GM19099 (cell line): Measurements from ENCODE around the gene SH3BP1.
A peak's percentile ranks its signal among the peaks of the same experiment; 100 is the strongest.

Experiments
- POLR2A ChIP-seq: IDR thresholded peaks from 3 replicates; pipeline ENCODE4 v1.6.1; 2011; ENCODE audit warnings: low read depth; ENCODE audit not compliant: insufficient read length; ENCODE audit errors: extremely low read depth

Gene SH3BP1

DNA sequence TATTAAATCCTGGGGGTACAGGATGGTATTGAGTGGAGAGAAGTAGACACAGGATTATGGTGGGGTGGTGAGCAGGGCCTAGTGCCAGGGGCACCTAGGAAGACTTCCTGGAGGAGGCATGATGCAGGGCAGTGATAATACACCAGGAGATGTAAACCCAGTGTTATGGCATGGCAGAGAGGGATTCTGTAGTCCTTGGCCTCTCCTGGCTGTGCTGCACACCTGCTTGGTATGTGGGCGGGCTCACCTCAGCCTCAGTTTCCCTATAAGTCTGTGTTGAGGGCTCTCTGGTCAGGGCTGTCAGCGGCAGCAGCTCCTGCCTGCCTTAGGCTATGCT, 21.2 kb downstream of the SH3BP1 start:
- no peak for TF ChIP-seq POLR2A

DNA sequence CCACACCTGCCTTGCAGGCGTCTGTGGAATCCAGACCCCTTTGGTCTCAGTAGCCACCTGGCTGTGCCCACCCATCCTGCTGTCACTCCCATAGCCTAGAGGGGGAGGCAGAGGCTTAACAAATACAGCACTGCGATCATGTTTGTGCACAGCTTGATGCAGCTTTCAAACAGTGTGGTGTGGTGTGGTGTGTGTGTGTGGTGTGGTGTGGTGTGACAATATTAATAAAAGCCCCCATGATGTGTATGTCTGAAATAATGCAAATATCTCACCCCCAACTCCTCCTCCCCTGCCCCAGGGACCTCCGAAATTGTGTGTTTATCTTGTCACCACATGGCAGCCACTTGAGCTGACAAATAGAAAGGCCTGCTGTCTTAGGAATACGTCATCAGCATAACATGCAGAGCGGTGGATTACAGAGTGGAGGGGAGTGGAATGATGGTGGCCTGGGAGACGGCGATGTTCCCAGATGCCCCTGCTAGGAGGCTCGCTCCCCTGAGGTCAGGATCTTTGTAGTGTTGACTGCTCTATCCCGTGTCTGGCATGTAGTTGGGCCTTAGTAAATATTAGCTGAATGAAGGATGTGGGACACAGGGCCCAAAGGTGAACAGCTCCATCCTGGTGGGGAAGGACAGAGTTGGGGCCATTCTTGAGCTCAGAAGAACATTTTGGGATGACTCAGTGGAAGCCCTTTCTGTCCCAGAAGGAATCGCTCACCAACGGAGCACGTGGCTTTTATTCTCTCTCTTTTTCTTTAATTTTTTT, 21.9 kb downstream of the SH3BP1 start:
- TF ChIP-seq POLR2A = no peak

DNA sequence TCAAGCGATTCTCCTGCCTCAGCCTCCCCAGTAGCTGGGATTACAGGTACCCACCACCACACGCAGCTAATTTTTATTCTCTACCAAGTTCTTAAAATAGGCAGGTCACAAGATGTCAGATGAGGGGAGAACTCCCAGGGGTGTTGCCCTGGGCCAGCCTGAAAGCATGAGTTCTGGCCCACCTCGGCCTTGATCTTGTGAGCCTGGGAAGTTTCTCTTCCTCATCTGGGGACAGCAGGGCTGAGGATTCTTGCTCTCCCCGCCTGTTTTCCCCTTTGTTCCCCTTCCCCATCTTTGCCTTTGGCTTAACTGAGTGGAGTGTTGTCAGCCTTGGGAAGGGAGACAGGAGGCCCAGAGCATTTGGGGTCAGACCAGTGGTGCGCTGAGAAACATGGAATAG, 22.6 kb downstream of the SH3BP1 start:
- no peak for TF ChIP-seq POLR2A

DNA sequence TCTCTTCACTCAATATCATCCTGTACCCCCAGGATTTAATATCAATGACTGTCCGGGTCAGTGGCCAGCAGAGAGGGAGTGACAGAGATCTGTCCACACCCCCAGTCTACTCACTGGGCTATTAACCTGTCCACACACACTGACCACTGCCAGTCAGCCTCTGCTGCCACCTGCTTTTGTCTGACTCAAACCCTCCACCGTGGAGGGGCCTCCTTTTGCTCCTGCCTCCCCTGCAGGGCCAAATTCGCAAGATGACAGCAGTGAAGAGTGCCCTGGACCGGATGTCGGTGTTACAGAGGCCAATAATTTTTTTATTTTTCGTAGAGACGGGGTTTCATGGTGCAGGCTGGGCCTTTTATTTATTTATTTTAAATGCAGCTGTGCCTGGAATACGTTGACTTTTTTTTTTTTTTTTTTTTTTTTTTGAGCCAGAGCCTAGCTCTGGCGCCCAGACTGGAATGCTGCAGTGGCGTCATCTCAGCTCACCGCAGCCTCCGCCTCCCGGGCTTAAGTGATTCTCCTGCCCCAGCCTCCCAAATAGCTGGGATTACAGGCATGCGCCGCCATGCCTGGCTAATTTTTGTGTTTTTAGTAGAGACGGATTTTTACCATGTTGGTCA, 24.2 kb downstream of the SH3BP1 start:
- TF ChIP-seq POLR2A = no peak

DNA sequence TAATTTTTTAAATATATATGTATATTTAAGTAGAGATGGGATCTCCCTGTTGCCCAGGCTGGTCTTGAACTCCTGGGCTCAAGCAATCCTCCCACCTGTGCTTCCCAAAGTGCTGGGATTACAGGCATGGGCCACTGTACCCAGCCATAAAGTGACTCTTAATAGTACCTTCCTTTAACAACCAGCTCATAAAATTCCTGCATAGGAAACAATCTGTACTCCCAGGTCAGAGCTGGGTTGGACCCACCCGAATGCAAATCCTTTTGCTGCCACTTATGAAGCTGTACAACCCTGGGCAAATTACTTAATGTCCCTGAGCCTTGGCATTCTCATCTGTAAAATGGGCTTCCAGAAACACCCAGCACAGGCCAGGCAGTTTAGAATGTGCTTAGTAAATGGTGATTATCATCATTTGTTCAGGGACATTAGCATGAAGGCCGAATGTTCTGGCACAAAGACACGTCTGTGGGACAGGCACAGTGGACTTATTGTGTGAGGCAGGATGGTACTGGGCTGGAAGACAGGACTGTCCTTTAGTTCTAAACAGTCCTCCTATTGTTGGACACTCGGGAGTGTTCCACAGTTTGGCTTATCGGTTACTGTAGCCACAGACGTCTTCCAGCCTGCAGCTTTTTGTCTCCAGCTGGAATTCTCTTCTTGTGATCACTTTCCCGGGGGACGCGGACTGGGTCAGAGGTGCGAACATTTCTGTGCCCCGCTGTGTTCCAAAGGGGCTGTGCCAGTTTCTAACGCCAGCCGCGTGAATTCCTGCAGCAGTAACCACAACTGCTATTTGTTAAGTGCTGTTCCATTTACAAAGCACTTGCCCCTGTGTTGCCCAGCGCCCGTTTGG, 25.0 kb downstream of the SH3BP1 start:
- no peak for TF ChIP-seq POLR2A

DNA sequence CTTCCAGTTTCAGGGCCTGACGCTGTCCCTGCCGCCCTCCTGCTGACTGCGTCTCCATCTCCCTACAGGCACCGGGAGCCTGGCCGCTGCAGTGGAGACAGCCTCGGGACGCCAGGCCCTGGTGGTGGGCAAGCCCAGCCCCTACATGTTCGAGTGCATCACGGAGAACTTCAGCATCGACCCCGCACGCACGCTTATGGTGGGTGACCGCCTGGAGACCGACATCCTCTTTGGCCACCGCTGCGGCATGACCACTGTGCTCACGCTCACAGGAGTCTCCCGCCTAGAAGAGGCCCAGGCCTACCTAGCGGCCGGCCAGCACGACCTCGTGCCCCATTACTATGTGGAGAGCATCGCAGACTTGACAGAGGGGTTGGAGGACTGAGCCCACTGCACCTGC, 26.0 kb downstream of the SH3BP1 start:
- no peak for TF ChIP-seq POLR2A

DNA sequence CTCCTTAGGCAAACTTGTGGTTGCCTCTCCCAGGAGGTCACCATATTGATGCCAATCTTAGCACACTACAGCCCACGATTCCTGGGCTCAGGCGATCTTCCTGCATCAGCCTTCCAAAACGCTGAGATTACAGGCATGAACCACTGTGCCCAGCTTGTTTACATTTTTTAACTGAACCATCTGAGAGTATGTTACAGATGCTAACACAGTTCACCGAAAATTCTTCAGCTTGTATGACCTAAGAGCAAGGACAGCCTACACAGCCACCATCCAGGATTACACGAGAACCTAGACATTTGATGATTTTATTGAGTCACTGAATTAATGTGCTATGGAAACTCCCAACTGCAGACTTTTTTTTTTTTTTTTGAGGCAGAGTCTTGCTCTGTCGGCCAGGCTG, 30.1 kb downstream of the SH3BP1 start:
- no peak for TF ChIP-seq POLR2A

DNA sequence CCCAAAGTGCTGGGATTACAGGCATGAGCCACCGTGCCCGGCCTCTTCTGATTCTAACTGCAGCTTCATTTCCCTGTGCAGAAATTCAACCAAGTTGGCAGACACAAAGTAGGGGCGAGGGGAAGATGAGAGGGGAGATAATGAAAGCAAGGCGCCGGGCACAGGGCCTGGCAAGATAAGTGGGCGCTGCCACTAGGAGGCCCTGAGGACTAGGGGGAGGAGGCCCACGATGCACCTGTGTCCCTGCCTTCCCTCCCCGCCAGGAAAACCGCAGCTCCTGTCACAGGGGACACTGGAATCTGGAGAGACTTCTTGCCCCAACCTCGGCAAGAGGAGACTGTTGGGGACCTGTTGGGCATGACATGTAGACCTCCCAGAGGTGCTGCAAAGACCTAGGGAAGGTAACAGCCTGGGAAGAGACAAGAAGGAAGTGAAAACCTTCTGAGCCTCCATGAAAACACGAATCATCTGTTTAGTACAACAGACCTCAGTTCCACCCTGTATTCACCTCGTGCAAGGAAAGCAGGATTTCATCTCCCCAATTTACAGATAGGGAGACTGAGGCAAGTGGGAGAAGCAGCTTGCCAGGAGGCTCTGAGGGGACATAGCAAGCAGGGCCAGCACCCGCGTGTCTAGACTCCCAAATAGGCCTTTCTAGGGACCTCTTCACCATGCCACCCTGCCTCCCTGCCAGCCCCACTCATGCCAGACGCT, 32.9 kb downstream of the SH3BP1 start:
- no peak for TF ChIP-seq POLR2A

DNA sequence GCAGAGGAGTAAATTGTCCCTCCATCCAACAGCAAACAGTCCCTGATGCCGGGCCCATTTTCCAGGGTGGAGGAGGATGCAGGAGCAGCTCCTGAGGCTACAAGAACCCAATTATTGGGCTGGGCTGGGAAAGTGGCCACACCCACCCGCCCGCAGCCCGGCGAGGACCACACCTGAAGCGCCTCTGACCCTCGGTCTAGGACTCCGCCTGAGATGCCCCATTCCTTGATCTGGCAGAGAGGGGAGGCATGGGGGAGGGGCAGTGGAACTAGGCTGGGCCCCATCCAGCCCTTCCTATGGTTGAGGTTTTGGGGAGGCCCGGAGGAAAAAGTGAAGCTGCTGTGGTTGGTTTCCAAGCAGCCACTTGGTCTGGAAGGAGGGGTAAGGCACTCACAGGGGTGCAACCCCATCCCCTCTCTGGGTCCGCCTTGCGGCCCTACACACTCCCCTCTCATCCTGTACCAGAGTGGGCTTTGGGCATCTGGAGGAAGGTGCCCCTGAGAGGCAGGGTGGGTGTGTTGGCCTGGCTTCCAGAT, 33.5 kb downstream of the SH3BP1 start:
- TF ChIP-seq POLR2A = no peak

DNA sequence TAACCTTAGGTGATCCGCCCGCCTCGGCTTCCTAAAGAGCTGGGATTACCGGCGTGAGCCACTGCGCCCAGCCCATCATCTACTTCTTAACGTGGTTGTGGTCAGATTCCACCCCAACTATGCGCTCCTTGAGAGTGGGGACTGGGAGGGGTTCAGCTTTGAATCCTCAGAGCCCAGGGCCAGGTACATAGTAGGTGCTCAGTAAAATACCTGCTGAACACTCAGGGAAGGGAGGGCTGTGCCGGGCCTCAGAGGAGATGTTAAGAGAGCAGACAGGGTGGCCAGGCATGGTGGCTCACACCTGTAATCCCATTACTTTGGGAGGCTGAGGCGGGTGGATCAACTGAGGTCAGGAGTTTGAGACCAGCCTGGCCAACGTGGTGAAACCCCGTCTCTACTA, 34.8 kb downstream of the SH3BP1 start:
- TF ChIP-seq POLR2A = no peak

DNA sequence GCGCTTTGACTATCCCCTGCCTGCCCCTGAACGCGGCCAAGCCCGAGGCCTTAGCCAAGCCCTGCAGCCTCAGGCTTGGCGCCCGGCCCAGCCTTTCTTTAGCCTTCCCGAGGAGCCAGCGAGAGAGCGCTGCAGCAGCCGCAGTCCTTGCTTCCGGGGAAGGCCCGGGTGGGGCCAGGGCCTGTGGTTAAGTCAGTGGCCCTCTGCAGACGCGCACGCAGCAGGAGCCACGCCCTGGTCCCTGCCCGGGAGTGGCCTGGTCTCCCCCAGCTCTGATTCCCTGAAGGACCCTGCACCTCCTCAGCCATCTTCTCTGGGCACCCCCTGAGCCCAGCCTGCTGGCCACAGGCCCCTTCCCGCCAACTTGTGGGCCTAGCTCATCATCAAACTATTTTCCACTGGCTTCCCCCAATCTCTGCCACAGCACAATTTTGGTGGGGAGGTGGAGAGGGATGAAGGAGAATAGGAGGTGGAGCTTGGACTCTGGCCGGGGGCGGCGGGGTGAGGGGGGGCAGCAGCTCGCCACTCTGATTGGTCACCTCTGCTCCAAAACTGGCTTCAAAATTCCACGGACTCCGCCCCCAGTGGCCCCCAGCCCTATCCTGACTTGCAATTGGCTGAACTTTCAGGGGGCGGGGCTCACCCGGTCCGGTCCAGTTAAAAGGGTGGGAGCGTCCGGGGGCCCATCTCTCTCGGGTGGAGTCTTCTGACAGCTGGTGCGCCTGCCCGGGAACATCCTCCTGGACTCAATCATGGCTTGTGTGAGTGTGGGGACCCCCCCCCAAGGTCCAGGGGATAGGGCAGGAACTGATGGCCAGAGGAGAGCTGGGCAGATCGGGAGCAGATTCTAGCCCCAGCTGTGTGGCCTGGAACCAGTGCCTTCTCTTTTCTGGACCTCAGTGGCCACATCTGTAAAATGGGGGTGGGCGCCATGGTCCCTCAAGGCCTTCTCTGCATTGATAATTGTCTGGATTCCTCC, 35.8 kb downstream of the SH3BP1 start, which contains the start of gene LGALS1:
TSS of gene LGALS1 (plus strand) at position 686 of the 979 bp plus-strand sequence. CDS start at position 753, 67 bp downstream.
- TF ChIP-seq POLR2A = peak; percentile 85

DNA sequence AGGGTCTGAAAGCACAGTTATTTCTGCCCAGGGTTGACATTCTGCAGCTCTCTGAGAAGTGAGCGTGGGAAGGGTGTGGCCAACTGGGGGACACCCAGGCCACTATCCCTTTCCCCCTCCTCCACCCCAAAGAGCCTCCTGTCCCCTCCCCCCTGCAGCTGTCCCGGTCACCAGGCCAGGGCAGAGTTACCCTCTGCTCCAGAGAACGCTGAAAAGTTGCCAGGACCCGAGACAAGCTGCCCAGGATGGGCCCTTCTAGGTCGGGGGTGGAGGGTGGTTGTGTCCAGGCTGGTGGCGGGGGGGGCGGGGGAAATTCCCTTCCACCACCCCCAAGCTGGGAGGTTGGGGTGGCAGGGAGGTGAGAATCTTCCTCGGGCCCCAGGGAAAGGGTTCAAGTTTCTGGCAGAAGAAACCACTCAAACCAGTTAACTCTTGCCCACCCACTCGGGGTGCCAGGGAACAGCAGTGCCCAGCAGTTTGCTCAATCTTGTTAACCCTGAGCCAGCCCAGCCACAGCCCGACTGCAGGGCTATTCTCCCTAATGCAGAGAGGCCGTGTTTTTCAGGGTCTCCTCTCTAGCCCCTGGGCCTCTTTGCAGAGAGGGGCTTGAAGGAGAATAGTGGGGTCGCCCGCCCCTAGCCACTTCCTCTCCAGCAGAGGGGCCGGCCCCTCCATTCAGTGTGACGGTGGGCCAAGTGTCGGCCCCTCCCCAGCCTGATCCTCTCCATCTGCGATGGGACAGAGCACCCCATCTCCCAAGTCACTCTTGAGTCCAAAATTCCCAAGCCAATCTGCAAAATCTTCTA, 36.7 kb downstream of the SH3BP1 start:
- TF ChIP-seq POLR2A = no peak

DNA sequence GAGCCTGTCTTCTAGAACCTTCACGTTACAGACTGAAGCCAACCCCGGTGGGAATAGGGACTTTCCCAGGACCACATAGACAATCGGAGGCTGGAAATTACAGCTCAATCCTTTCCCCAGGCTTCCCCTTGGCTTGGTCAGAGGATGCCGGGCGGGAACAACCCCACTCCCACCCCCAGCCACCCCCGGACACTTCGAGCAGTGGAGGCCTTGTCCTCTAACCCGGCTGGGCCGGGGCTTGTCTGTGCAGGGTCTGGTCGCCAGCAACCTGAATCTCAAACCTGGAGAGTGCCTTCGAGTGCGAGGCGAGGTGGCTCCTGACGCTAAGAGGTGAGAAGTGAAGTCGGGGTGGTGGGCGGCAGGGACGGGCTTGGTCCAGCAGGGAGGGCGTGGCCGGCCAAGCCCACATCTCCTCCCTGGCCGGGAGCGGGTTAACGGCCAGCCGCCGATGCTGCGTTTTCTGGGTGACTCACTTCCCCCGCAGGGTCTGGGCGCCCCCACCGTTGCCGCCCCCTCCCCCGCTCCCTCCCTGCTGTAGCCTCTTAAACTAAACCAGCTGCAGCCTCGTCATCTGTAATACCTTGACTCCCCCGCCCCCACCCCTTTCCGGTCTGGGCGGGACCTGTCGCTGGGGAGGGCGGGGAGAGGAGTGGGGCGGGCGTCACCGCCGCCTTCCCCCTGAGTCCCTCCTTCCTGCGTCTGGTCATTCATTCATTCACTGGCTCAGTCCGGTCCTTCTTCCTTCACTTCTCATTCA, 37.4 kb downstream of the SH3BP1 start:
- peak; percentile 64 for TF ChIP-seq POLR2A

DNA sequence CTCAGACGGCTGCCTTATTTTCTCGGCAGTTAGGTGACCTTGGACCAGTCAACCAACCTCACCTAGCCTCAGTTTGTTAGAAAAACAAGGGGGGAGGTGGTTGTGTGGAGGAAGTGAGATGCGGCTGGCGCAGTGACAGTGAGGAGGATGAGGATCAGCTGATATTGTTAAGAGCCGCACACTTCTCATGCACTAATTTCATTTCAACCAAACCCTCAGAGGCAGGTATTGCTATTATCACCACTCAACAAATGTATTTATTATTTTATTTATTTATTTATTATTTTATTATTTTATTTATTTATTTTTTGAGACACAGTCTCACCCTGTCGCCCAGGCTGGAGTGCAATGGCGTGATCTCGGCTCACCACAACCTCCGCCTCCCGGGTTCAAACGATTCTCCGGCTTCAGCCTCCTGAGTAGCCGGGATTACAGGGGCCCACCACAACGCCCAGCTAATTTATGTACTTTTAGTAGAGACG, 38.1 kb downstream of the SH3BP1 start:
- no peak for TF ChIP-seq POLR2A
